ENCODE measurements around the gene AP2A2. TPM values are rescaled to one million over a fixed set of nuclear protein-coding genes. Genes with fewer than 3 reads are reported as not detected.

AP2A2 gene
- total RNA-seq, 1 donor from 2014 or later: 228 TPM

- DNase-seq: no peak
- peaks cover 2% of the 10 kb centered on the region for H3K9me3 Mint-ChIP-seq (ENCODE audit: unreplicated experiment)
- H3K27me3 Mint-ChIP-seq (ENCODE audit: unreplicated experiment): peaks cover 3% of the 10 kb centered on the region
- H3K27ac Mint-ChIP-seq (ENCODE audit: unreplicated experiment): no peak overlapping the region
- H3K4me1 Mint-ChIP-seq (ENCODE audit: low read depth, unreplicated experiment): peaks cover 3% of the 10 kb centered on the region
- peaks cover 5% of the 10 kb centered on the region for H3K36me3 Mint-ChIP-seq (ENCODE audit: unreplicated experiment)
- H3K4me3 Mint-ChIP-seq (ENCODE audit: unreplicated experiment): no peak overlapping the region
- TF ChIP-seq CTCF (IDR thresholded peaks at IDR 0.05; ENCODE audit: partially characterized antibody, unreplicated experiment): no peak
Measured at GRCh38 chr11:1054143-1055108, 128.8 kb downstream of the AP2A2 start.

GRCh38 chr11:1055109-1055703 is 129.5 kb downstream of the AP2A2 start:
- DNase-seq: no peak
- Mint-ChIP-seq H3K9me3 (ENCODE audit: unreplicated experiment) (peaks cover 2% of the 10 kb centered on the region), H3K36me3 (ENCODE audit: unreplicated experiment) (peaks cover 5% of the 10 kb centered on the region), H3K27ac (ENCODE audit: unreplicated experiment) (no peak overlapping the region), H3K4me3 (ENCODE audit: unreplicated experiment) (no peak overlapping the region), H3K4me1 (ENCODE audit: low read depth, unreplicated experiment) (peaks cover 3% of the 10 kb centered on the region), H3K27me3 (ENCODE audit: unreplicated experiment) (peaks cover 5% of the 10 kb centered on the region)
- no peak for TF ChIP-seq CTCF (IDR thresholded peaks at IDR 0.05; ENCODE audit: partially characterized antibody, unreplicated experiment)

- TF ChIP-seq CTCF (IDR thresholded peaks at IDR 0.05; ENCODE audit: partially characterized antibody, unreplicated experiment): no peak
- Mint-ChIP-seq H3K36me3 (ENCODE audit: unreplicated experiment) (peaks cover 5% of the 10 kb centered on the region), H3K9me3 (ENCODE audit: unreplicated experiment) (peaks cover 2% of the 10 kb centered on the region), H3K27ac (ENCODE audit: unreplicated experiment) (no peak overlapping the region), H3K27me3 (ENCODE audit: unreplicated experiment) (peaks cover 5% of the 10 kb centered on the region), H3K4me3 (ENCODE audit: unreplicated experiment) (no peak overlapping the region), H3K4me1 (ENCODE audit: low read depth, unreplicated experiment) (peaks cover 3% of the 10 kb centered on the region)
- DNase-seq: peak; percentile 22
Measured at GRCh38 chr11:1055990-1056771, 130.5 kb downstream of the AP2A2 start.

- Mint-ChIP-seq H3K27ac (ENCODE audit: unreplicated experiment) (no peak overlapping the region), H3K9me3 (ENCODE audit: unreplicated experiment) (peaks cover 2% of the 10 kb centered on the region), H3K36me3 (ENCODE audit: unreplicated experiment) (peaks cover 17% of the 10 kb centered on the region), H3K4me3 (ENCODE audit: unreplicated experiment) (no peak overlapping the region), H3K27me3 (ENCODE audit: unreplicated experiment) (peaks cover 5% of the 10 kb centered on the region), H3K4me1 (ENCODE audit: low read depth, unreplicated experiment) (peaks cover 3% of the 10 kb centered on the region)
- no peak for DNase-seq
- TF ChIP-seq CTCF (IDR thresholded peaks at IDR 0.05; ENCODE audit: partially characterized antibody, unreplicated experiment): no peak
Measured at GRCh38 chr11:1057806-1058205, 132.1 kb downstream of the AP2A2 start.

Data from glutamatergic neuron (in vitro differentiated cells).